Brain microvascular endothelial cell (primary cell): ENCODE results near the gene MKNK1.

Experiments
- DNase-seq: peaks from one replicate; pipeline ENCODE4 v3.0.0-alpha.2; 2020
- H3K27ac ChIP-seq: fragments of 250-450 bp; sonication (Bioruptor Pico); 2 replicates; pipeline ENCODE4 v1.5.1; 2020; ENCODE audit warnings: mild to moderate bottlenecking, moderate library complexity
- H3K27me3 ChIP-seq: fragments of 250-450 bp; sonication (Bioruptor Pico); replicated peaks from 2 replicates; pipeline ENCODE4 v1.5.1; 2020; ENCODE audit warnings: mild to moderate bottlenecking
- H3K36me3 ChIP-seq: fragments of 250-450 bp; sonication (Bioruptor Pico); replicated peaks from 2 replicates; pipeline ENCODE4 v1.5.1; 2020; ENCODE audit warnings: mild to moderate bottlenecking
- H3K4me3 ChIP-seq: 2 replicates; pipeline ENCODE4 v1.5.1; 2011; ENCODE audit warnings: low read depth, mild to moderate bottlenecking, control low read depth, low read length, moderate library complexity
- CTCF ChIP-seq: IDR thresholded peaks from 2 replicates; pipeline ENCODE4 v1.5.1; 2011; ENCODE audit warnings: low read depth, mild to moderate bottlenecking, moderate library complexity, low read length, control low read depth, inconsistent platforms; ENCODE audit errors: missing control alignments
- in situ Hi-C: cut with HindIII; loops from 2 replicates; pipeline ENCODE4 v1.10.0; 2017; ENCODE audit warnings: low sequenced_read_pairs, low pct_ligation_motif_present

Gene MKNK1

DNA sequence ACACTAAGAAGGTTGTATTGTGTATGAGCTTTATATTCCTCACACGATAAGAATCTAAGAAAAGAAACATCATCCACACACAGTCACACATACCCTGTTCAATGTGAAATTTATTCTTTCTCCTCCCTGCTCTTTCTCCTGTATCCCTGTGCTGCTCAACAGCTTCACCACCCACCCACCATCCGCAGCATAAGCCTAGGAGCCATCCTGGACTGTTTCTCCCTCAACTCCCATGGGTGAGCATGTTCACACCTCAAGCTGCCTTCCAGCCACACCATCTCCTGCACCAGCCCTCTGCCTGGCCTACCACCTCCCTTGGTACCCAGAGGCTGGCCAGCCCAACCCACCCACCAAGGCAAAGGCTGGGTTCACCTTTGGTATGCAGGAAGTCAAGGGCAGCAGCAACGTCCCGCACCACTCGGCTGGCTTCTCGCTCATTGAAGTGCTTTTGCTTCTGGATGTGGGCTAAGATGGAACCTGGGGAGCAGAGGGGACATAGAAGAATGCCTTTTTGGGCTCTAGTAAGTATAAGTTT, 32.3 kb downstream of the MKNK1 start:
- Histone ChIP-seq H3K27ac (no peak overlapping the region), H3K36me3 (no peaks in the 10 kb centered on the region), H3K4me3 (no peak overlapping the region), H3K27me3 (no peaks in the 10 kb centered on the region)
- DNase-seq: no peak
- in situ Hi-C loops: no loop called here
- TF ChIP-seq CTCF: no peak

DNA sequence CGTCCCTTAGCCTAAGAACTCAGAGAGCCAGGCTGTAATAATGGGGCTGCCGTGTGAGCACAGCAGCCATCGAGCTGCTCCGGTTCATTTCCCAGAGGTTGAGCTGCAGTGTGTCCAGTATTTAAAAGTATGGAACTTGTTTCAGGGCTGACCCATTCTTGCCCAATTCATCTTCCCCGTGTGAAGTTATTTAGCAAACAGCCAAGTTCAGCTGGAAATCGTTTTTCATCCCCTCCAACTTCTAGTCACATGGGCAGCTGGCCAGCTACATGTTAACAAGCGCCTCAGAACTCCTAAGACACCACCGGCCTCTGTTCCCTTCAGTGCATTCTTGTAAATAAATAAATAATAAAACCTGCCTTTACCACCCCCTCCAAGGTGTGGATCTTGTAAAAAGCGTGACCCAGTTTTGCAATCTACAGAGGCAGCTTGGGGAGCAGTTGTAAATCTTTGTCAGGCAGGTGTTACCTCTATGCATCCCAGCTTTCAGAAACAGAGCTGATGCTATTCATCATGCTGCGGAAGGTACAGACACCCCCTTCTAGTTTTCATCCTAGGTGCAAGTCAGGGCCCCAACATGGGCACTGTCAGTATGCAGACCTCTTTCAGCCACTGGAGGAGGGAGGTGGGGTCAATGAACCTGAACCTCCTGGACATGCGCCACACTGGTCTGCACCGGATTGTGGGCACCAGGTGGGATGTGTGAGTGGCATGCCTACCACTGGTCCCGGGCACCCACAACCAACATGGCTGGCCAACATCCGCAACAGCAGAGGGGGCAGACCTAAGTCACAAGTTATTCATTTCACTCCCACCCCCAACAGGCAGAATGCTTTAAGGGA, 34.0 kb downstream of the MKNK1 start:
- Histone ChIP-seq H3K36me3 (no peaks in the 10 kb centered on the region), H3K27me3 (no peaks in the 10 kb centered on the region), H3K27ac (no peak overlapping the region), H3K4me3 (no peak overlapping the region)
- TF ChIP-seq CTCF: no peak
- no peak for DNase-seq
- in situ Hi-C loops: no loop called here

DNA sequence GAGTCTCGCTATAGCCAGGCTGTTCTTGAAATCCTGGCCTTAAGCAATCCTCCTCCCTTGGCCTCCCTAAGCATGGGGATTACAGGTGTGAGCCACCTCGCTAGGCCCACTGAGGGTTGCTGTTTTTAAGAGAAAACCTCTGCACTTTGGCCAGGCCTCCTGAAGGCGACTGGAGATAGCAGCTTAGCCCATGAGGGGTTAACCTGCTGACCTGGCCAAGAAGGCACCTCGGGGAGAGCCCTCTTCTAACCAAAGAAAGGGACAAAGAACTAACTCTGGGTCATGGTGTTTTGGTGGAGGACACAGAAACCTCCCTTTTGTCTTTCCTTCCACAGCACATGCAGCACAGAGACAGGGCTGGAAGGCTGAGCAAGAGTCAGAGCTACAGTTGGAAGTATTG, 35.0 kb downstream of the MKNK1 start:
- no peak overlapping the region for H3K27ac ChIP-seq
- no peaks in the 10 kb centered on the region for H3K36me3 ChIP-seq
- H3K4me3 ChIP-seq: no peak overlapping the region
- in situ Hi-C loops: no loop called here
- no peak for DNase-seq
- no peak for TF ChIP-seq CTCF
- no peaks in the 10 kb centered on the region for H3K27me3 ChIP-seq

- TF ChIP-seq CTCF: no peak
- in situ Hi-C loops: no loop called here
- Histone ChIP-seq H3K27me3 (no peaks in the 10 kb centered on the region), H3K27ac (no peak overlapping the region), H3K4me3 (no peak overlapping the region), H3K36me3 (no peaks in the 10 kb centered on the region)
- no peak for DNase-seq
Observed at GRCh38 chr1:46568461-46568891, 35.6 kb downstream of the MKNK1 start.

DNA sequence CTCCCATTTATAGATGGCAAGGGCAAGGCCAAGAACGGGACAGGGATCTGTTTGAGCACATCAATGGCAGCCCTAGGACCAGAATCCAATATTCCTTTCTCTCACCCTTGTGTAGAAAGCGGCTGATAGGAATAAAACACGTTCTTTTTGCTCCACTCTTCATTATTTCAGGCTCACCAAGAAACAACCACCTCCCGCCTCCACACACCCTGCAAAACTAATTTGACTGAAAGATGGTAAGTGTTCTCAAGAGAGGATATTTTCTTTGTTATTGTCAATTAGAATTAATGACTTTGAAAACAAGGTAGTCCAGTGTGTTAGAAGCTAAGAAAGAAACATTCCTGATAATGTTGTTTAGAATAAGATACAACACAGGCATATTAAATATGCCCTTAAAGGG, 40.7 kb downstream of the MKNK1 start:
- Histone ChIP-seq H3K36me3 (no peaks in the 10 kb centered on the region), H3K27me3 (no peaks in the 10 kb centered on the region), H3K4me3 (no peak overlapping the region), H3K27ac (no peak overlapping the region)
- in situ Hi-C loops: no loop called here
- no peak for TF ChIP-seq CTCF
- DNase-seq: no peak

GRCh38 chr1:46562498-46562897, 41.6 kb downstream of the MKNK1 start:
- DNase-seq: no peak
- Histone ChIP-seq H3K27ac (no peak overlapping the region), H3K27me3 (no peaks in the 10 kb centered on the region), H3K4me3 (no peak overlapping the region), H3K36me3 (no peaks in the 10 kb centered on the region)
- in situ Hi-C loops: no loop called here
- no peak for TF ChIP-seq CTCF
